ENCODE measurements around the gene EIF3K. TPM values are rescaled to one million over a fixed set of nuclear protein-coding genes. Genes with fewer than 3 reads are reported as not detected.

EIF3K gene
- total and polyA plus RNA-seq, 2 of the 8 experiments (the other 6 are each of a cell fraction or from before 2014, with no cell fraction given): 329 to 937 TPM

DNA sequence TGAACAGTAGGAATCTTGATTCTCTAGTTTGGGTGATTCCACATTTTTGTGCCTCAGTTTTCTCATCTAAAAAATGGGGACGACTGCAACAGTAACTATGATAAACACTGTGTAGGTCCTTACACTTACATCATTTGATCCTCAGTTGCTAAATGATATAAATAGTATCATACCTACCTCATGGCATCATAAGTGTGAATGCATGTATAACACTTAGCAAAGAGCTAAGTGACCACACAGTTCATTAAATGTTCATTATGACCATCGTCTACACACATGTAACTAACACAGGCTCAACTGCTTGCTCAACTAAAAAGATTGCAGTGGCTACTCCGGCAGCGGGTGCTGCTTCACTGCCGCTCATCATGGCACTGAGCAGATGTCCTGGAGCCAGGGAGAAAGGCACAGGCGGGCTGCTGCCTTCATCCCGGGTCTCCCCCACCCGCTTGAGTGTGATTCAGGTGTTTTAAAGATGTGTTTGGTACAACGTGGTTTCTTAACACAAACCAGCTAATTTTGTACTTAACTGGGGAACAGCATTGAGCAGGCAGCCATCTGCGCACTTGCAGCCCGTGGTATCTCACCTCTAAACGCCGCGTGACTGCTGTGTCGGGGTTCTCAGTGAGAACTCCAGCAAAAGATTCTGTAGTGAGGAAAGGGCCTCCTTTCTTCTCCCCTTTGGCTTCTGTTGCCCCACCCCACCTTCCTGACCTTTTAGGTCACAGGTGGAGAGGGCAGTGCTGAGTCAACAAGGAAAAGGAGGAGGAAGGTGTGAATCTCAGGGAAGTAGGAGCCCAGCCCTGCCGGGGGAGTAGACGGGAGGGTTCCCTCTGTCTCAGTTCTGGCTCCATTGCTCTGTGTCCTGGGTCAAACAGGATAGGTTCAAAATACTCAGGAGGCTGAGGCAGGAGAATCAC lies 16.8 kb downstream of the EIF3K start (continued):
- TF ChIP-seq CTBP2 (IDR thresholded peaks at IDR 0.05; ENCODE audit: borderline replicate concordance, insufficient read depth, insufficient read length, low read length) (no peak), JUN (IDR thresholded peaks at IDR 0.05; ENCODE audit: low read depth, low read length) (no peak), NANOG (IDR thresholded peaks at IDR 0.05; ENCODE audit: insufficient read depth, low read depth, low read length, poor library complexity, severe bottlenecking) (no peak), TAF1 (IDR thresholded peaks at IDR 0.05; ENCODE audit: low read depth, low read length) (no peak), FOSL1 (IDR thresholded peaks at IDR 0.05; ENCODE audit: insufficient read depth, low read depth, low read length) (no peak)
- TF ChIP-seq, protein P1, sequence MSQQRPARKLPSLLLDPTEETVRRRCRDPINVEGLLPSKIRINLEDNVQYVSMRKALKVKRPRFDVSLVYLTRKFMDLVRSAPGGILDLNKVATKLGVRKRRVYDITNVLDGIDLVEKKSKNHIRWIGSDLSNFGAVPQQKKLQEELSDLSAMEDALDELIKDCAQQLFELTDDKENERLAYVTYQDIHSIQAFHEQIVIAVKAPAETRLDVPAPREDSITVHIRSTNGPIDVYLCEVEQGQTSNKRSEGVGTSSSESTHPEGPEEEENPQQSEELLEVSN (IDR thresholded peaks at IDR 0.05): no peak

All from H1 (cell line).